Peyer's patch (tissue), 4 donors: ENCODE results near the gene SAG. TPM values are rescaled to one million over a fixed set of nuclear protein-coding genes. Genes with fewer than 3 reads are reported as not detected.

Experiments
- DNase-seq, 3 donors: peaks; one replicate each; pipeline ENCODE4 v3.0.0-alpha.2; 2017 to 2019
- H3K27ac ChIP-seq, 4 donors: fragments of 200-600 bp; sonication (generic); one replicate each; pipeline ENCODE4 v1.5.1; 2016 to 2019
- H3K27me3 ChIP-seq, 2 donors: fragments of 200-600 bp; sonication (generic); one replicate each; pipeline ENCODE4 v1.5.1; 2019
- H3K36me3 ChIP-seq, 3 donors: fragments of 200-600 bp; sonication (generic); one replicate each; pipeline ENCODE4 v1.5.1; 2016 to 2019
- H3K4me1 ChIP-seq, 4 donors: fragments of 200-600 bp; sonication (generic); one replicate each; pipeline ENCODE4 v1.5.1; 2016 to 2019
- H3K4me3 ChIP-seq, 4 donors: fragments of 200-600 bp; sonication (generic); 1 replicate in 3 of 4; 2 replicates in 1 of 4; pipeline ENCODE4 v1.5.1; 2016 to 2019; ENCODE audit warnings: mild to moderate bottlenecking in 1 of 4
- H3K9me3 ChIP-seq, 4 donors: fragments of 200-600 bp; sonication (generic); one replicate each; pipeline ENCODE4 v1.5.1; 2016 to 2019; ENCODE audit warnings: mild to moderate bottlenecking in 1 of 4
- POLR2A ChIP-seq, 2 donors: fragments of 450-650 bp; IDR thresholded peaks; one replicate each; pipeline ENCODE4 v1.5.1; 2017; ENCODE audit warnings: antibody characterized with exemption in 2 of 2, mild to moderate bottlenecking in 2 of 2, moderate library complexity in 2 of 2
- total RNA-seq, 4 donors: library from RNA; depleted of rRNA; stranded (reverse); fragments of >200 nt; gene quantifications; one replicate each; pipeline ENCODE4 v1.1.0, GENCODE V29; 2016
- TF ChIP-seq, protein P1 (sequence below), 6 experiments: fragments of 450-650 bp in 4 of 6; fragments of 200-600 bp in 2 of 6; sonication (generic) in 1 of 6; IDR thresholded peaks; one replicate each; pipeline ENCODE4 v1.5.1; 2017 to 2019; ENCODE audit warnings: antibody characterized with exemption in 6 of 6, mild to moderate bottlenecking in 3 of 6, moderate library complexity in 1 of 6

SAG gene
- total RNA-seq, 4 donors from 2014 or later = not detected

DNA sequence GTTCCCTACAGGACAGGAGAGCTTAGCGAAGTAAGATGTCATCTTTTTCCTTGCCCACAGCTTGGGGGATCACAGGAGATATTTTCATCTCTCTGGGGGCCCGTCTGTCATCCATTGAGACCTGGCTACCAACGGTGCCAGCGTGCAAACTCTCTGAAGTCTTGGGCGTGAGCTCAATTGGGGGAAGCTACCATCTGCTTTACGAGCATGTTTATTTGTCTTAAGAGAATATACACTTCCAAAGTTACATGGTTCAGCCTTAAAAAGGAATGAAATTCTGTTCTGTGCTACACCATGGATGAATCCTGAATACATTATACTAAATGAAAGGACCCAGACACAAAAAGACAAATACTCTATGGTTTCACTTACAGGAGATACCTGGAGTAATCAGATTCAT is 13.6 kb downstream of the SAG start:
- no peaks in the 10 kb centered on the region for H3K36me3 ChIP-seq
- no peaks in the 10 kb centered on the region for H3K4me1 ChIP-seq
- no peak for TF ChIP-seq POLR2A (IDR thresholded peaks at IDR 0.05)
- TF ChIP-seq, protein P1, sequence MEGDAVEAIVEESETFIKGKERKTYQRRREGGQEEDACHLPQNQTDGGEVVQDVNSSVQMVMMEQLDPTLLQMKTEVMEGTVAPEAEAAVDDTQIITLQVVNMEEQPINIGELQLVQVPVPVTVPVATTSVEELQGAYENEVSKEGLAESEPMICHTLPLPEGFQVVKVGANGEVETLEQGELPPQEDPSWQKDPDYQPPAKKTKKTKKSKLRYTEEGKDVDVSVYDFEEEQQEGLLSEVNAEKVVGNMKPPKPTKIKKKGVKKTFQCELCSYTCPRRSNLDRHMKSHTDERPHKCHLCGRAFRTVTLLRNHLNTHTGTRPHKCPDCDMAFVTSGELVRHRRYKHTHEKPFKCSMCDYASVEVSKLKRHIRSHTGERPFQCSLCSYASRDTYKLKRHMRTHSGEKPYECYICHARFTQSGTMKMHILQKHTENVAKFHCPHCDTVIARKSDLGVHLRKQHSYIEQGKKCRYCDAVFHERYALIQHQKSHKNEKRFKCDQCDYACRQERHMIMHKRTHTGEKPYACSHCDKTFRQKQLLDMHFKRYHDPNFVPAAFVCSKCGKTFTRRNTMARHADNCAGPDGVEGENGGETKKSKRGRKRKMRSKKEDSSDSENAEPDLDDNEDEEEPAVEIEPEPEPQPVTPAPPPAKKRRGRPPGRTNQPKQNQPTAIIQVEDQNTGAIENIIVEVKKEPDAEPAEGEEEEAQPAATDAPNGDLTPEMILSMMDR (IDR thresholded peaks at IDR 0.05) = no peak

DNA sequence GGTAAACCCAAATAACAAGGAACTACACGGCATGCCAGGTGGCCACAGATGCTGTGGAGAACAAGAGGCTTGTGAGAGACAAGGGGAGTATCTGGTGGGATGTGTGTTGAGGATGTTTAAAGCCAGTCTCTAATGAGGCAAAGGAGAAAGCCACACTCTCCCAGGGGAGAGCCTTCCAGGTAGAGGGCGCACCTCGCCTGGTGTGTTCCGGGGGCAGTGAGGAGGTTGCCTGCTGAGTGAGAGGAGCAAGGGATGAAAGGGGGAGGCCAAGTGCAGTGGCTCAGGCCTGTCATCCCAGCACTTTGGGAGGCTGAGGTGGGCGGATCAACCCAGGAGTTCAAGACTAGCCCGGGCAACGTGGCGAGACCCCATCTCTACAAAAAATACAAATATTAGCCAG is 16.2 kb downstream of the SAG start:
- H3K9me3 ChIP-seq = no peaks in the 10 kb centered on the region
- H3K27ac ChIP-seq = no peak overlapping the region
- no peak overlapping the region for H3K4me3 ChIP-seq
- DNase-seq = no peak
- no peaks in the 10 kb centered on the region for H3K27me3 ChIP-seq
- no peak for TF ChIP-seq POLR2A (IDR thresholded peaks at IDR 0.05)
- TF ChIP-seq, protein P1 (IDR thresholded peaks at IDR 0.05) = no peak
- no peaks in the 10 kb centered on the region for H3K36me3 ChIP-seq
- no peaks in the 10 kb centered on the region for H3K4me1 ChIP-seq

More for the DNA sequence above, 13.6 kb downstream of the SAG start:
- H3K4me3 ChIP-seq = no peak overlapping the region
- H3K27ac ChIP-seq = no peak overlapping the region
- no peaks in the 10 kb centered on the region for H3K27me3 ChIP-seq
- no peaks in the 10 kb centered on the region for H3K9me3 ChIP-seq
- no peak for DNase-seq

DNA sequence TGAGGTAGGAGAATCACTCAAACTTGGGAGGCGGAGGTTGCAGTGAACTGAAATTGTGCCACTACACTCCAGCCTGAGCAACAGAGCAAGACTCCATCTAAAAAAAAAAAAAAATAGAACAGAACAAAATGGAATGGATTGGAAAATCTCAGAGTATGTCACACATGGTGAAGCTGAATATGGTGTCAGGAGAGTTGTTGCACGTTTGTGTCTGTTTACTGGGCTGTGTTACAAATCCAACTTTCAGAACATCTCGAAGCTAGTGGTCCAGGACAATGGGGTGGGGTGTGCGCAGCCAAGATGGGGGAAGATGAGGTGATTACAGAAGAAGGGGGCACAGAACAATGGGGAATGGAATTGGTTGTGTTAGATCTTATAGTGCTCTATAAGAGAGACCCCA is 17.6 kb downstream of the SAG start:
- Histone ChIP-seq H3K36me3 (no peaks in the 10 kb centered on the region), H3K4me3 (no peak overlapping the region), H3K27me3 (no peaks in the 10 kb centered on the region), H3K9me3 (no peaks in the 10 kb centered on the region), H3K27ac (no peak overlapping the region), H3K4me1 (no peaks in the 10 kb centered on the region)
- TF ChIP-seq, protein P1 (IDR thresholded peaks at IDR 0.05) = no peak
- TF ChIP-seq POLR2A (IDR thresholded peaks at IDR 0.05) = no peak
- DNase-seq = no peak

DNA sequence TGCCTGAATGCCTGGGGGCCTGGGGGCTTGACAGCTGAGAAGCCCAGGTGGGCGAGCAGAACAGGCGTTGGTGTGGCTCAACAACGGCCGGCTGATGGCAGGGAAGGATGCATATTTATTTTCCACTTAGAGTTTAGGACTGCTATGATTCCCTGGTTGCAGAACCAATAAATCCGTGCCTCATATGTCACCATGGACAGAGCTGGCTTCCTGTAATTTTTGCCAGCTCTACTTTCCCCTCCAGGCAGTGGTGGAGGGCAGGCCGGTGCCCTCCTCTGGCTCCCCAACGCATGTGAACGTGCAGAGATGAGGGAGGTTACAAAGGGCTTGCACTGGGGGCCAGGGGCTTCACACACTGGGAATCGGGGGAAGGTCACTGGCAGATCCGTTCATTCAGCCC is 18.2 kb downstream of the SAG start:
- Histone ChIP-seq H3K27me3 (no peaks in the 10 kb centered on the region), H3K27ac (no peak overlapping the region), H3K4me3 (no peak overlapping the region), H3K36me3 (no peaks in the 10 kb centered on the region), H3K4me1 (no peaks in the 10 kb centered on the region), H3K9me3 (no peaks in the 10 kb centered on the region)
- DNase-seq = no peak
- TF ChIP-seq, protein P1 (IDR thresholded peaks at IDR 0.05) = no peak
- TF ChIP-seq POLR2A (IDR thresholded peaks at IDR 0.05) = no peak

DNA sequence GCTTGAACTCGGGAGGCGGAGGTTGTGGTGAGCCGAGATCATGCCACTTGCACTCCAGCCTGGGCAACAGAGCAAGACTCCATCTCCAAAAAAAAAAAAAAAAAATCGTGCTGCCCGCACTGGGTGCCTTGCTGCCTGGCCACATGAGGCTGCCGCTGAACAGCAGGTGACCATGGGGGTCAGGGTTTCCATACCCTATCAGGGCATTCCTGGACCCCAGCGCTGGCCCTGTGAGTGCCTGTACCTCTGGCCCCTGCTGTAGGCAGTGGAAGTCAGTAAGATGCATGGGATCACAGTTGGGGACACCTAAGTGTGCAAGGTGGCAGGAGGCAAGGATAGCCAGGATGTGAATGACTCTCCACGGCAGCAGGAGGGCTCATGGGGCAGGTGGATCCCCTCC is 18.9 kb downstream of the SAG start:
- Histone ChIP-seq H3K9me3 (no peaks in the 10 kb centered on the region), H3K4me1 (no peaks in the 10 kb centered on the region), H3K36me3 (no peaks in the 10 kb centered on the region), H3K27me3 (no peaks in the 10 kb centered on the region), H3K27ac (no peak overlapping the region), H3K4me3 (no peak overlapping the region)
- no peak for TF ChIP-seq POLR2A (IDR thresholded peaks at IDR 0.05)
- TF ChIP-seq, protein P1 (IDR thresholded peaks at IDR 0.05) = no peak
- DNase-seq = no peak

DNA sequence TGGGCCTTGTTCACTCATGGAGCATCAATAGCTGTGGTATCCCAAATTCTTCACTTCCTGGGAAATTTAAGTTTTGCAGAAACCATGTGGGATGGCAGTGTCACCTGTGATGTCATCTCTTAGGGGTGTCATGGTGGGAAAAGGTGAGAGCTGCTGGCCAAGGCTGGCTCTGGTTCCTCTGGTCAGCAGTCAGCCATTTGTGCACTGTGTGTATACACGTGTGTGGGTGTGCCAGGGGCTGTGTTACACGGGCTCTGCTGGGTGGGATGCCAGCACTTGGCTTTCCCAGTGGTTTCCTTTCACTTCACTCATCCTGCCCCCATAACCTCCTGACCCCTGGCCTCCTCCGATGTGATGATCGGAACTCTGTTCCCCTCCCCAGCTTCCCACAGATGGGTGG is 21.3 kb downstream of the SAG start:
- peaks cover 0 to 10% (median 0%) of the 10 kb centered on the region in 4 donors for H3K4me1 ChIP-seq
- no peaks in the 10 kb centered on the region for H3K9me3 ChIP-seq
- no peaks in the 10 kb centered on the region for H3K36me3 ChIP-seq
- TF ChIP-seq POLR2A (IDR thresholded peaks at IDR 0.05) = no peak
- H3K4me3 ChIP-seq = no peak overlapping the region
- no peak for DNase-seq
- no peak overlapping the region for H3K27ac ChIP-seq
- no peaks in the 10 kb centered on the region for H3K27me3 ChIP-seq
